Neural cell (in vitro differentiated cells): Measurements from ENCODE around the gene GUCA1A. TPM values are rescaled to one million over a fixed set of nuclear protein-coding genes. Genes with fewer than 3 reads are reported as not detected.
"Not testable (repeated sequence)": the region's sequence is repeated elsewhere in the genome, so short reads cannot be mapped to it uniquely, and the experiment has no call there.

Experiments used
- H2AFZ ChIP-seq: fragments of 200-600, 300-800 bp; sonication (generic), shearing (Covaris generic); 2 replicates; pipeline ENCODE4 v1.6.0; 2014; ENCODE audit warnings: low read depth, mild to moderate bottlenecking, antibody characterized with exemption, low read length, moderate library complexity
- H3F3A ChIP-seq: fragments of 200-600 bp; shearing (Covaris generic); 2 replicates; pipeline ENCODE4 v1.6.1; 2016; ENCODE audit warnings: mild to moderate bottlenecking, moderate library complexity, mixed read lengths, antibody characterized with exemption, low read length; ENCODE audit not compliant: insufficient read depth, poor library complexity, severe bottlenecking
- H3K27ac ChIP-seq: fragments of 200-600, 300-800 bp; sonication (generic), shearing (Covaris generic); 2 replicates; pipeline ENCODE4 v1.5.1; 2014; ENCODE audit warnings: mild to moderate bottlenecking, low read length, moderate library complexity
- H3K27me3 ChIP-seq: fragments of 300-800, 200-600 bp; sonication (generic), shearing (Covaris generic); 2 replicates; pipeline ENCODE4 v1.6.0; 2014; ENCODE audit warnings: mild to moderate bottlenecking, low read depth, low read length, moderate library complexity; ENCODE audit not compliant: insufficient read depth
- H3K36me3 ChIP-seq: fragments of 300-800, 200-600 bp; sonication (generic), shearing (Covaris generic); 2 replicates; pipeline ENCODE4 v1.5.1; 2014; ENCODE audit warnings: mild to moderate bottlenecking, antibody characterized with exemption, low read length, moderate library complexity; ENCODE audit not compliant: insufficient read depth
- H3K4me2 ChIP-seq: fragments of 300-800, 200-600 bp; sonication (generic), shearing (Covaris generic); 2 replicates; pipeline ENCODE4 v1.6.0; 2014; ENCODE audit warnings: mild to moderate bottlenecking, low read length
- H3K4me3 ChIP-seq: fragments of 300-800, 200-600 bp; sonication (generic), shearing (Covaris generic); 2 replicates; pipeline ENCODE4 v1.5.1; 2014; ENCODE audit warnings: mild to moderate bottlenecking, low read length, moderate library complexity
- H3K79me2 ChIP-seq: fragments of 200-600 bp; shearing (Covaris generic); replicated peaks from 2 replicates; pipeline ENCODE4 v1.6.0; 2014; ENCODE audit warnings: mild to moderate bottlenecking, low read length, moderate library complexity; ENCODE audit not compliant: insufficient read depth
- H3K9ac ChIP-seq: fragments of 300-800, 200-600 bp; sonication (generic), shearing (Covaris generic); 2 replicates; pipeline ENCODE4 v1.6.1; 2016; ENCODE audit warnings: mild to moderate bottlenecking, low read length, mixed read lengths
- H3K9me2 ChIP-seq: fragments of 200-600 bp; shearing (Covaris generic); 2 replicates; pipeline ENCODE4 v1.6.1; 2016; ENCODE audit warnings: mild to moderate bottlenecking, low read length, mixed read lengths; ENCODE audit not compliant: insufficient read depth
- H3K9me3 ChIP-seq: fragments of 200-600, 300-800 bp; sonication (generic), shearing (Covaris generic); 2 replicates; pipeline ENCODE4 v1.6.1; 2016; ENCODE audit warnings: mild to moderate bottlenecking, mixed run types, low read length, moderate library complexity, mixed read lengths
- H4K20me1 ChIP-seq: fragments of 200-600 bp; shearing (Covaris generic); 2 replicates; pipeline ENCODE4 v1.6.1; 2016; ENCODE audit warnings: mild to moderate bottlenecking, mixed run types; ENCODE audit not compliant: insufficient read depth
- CTCF ChIP-seq: fragments of 450-650 bp; IDR thresholded peaks from 2 replicates; pipeline ENCODE4 v1.5.1; 2014; ENCODE audit warnings: antibody characterized with exemption, mild to moderate bottlenecking, moderate library complexity; ENCODE audit not compliant: poor library complexity, severe bottlenecking
- EP300 ChIP-seq: fragments of 450-650 bp; conservative IDR thresholded peaks from 2 replicates; pipeline ENCODE4 v1.6.1; 2014; ENCODE audit warnings: antibody characterized with exemption, mild to moderate bottlenecking, moderate library complexity; ENCODE audit not compliant: poor library complexity, severe bottlenecking
- EZH2 ChIP-seq: fragments of 200-600, 300-800 bp; shearing (Covaris generic), sonication (generic); IDR thresholded peaks from 2 replicates; pipeline ENCODE4 v1.6.1; 2014; ENCODE audit warnings: antibody characterized with exemption, low read length, borderline replicate concordance, mild to moderate bottlenecking; ENCODE audit not compliant: insufficient read depth, poor library complexity, severe bottlenecking
- MXI1 ChIP-seq: fragments of 450-650 bp; conservative IDR thresholded peaks from 2 replicates; pipeline ENCODE4 v1.6.1; 2014; ENCODE audit warnings: antibody characterized with exemption, mild to moderate bottlenecking; ENCODE audit not compliant: poor library complexity, severe bottlenecking
- POLR2AphosphoS5 ChIP-seq: IDR thresholded peaks from 2 replicates; pipeline ENCODE4 v1.6.1; 2012
- RAD21 ChIP-seq: fragments of 450-650 bp; conservative IDR thresholded peaks from 2 replicates; pipeline ENCODE4 v1.6.1; 2014; ENCODE audit warnings: antibody characterized with exemption, mild to moderate bottlenecking, moderate library complexity
- REST ChIP-seq: IDR thresholded peaks from 2 replicates; pipeline ENCODE4 v1.6.1; 2012; ENCODE audit warnings: borderline replicate concordance
- SMC3 ChIP-seq: fragments of 450-650 bp; conservative IDR thresholded peaks from 2 replicates; pipeline ENCODE4 v1.6.1; 2014; ENCODE audit warnings: antibody characterized with exemption, mild to moderate bottlenecking, moderate library complexity; ENCODE audit not compliant: poor library complexity
- TAF1 ChIP-seq: IDR thresholded peaks from 2 replicates; pipeline ENCODE4 v1.6.1; 2012; ENCODE audit warnings: low read depth
- polyA plus RNA-seq: library from polyadenylated mRNA; depleted of rRNA; stranded (reverse); fragments of >200 nt; gene quantifications from 2 replicates; pipeline ENCODE4 v1.2.3, GENCODE V29; 2014

GUCA1A gene
- polyA plus RNA-seq, 1 donor from 2014 or later: 0.78 TPM

GRCh38 chr6:42201382-42201781 lies 28.2 kb downstream of the GUCA1A start:
- Histone ChIP-seq H3K36me3 (no peaks in the 10 kb centered on the region), H3K4me3 (no peak overlapping the region), H3K9me3 (no peaks in the 10 kb centered on the region), H3K27me3 (no peaks in the 10 kb centered on the region), H3K9me2 (no peaks in the 10 kb centered on the region), H3K4me2 (no peak overlapping the region), H3K27ac (no peak overlapping the region), H2AFZ (no peak overlapping the region), H3K79me2 (no peaks in the 10 kb centered on the region), H3K9ac (no peak overlapping the region), H3F3A (no peaks in the 10 kb centered on the region), H4K20me1 (no peaks in the 10 kb centered on the region)
- TF ChIP-seq POLR2AphosphoS5 (no peak), SMC3 (no peak), RAD21 (no peak), EP300 (no peak), TAF1 (no peak), MXI1 (no peak), EZH2 (no peak), CTCF (no peak), REST (no peak)

GRCh38 chr6:42202131-42202915 lies 29.2 kb downstream of the GUCA1A start:
- not testable (repeated sequence) for H4K20me1 ChIP-seq, H3K9ac ChIP-seq, H3K4me2 ChIP-seq, H3F3A ChIP-seq, H2AFZ ChIP-seq, H3K4me3 ChIP-seq, H3K27ac ChIP-seq, H3K79me2 ChIP-seq, H3K9me3 ChIP-seq, H3K27me3 ChIP-seq, H3K36me3 ChIP-seq, H3K9me2 ChIP-seq

- no peaks in the 10 kb centered on the region for H3K9me3 ChIP-seq
- H3K27me3 ChIP-seq: no peaks in the 10 kb centered on the region
- H4K20me1 ChIP-seq: no peaks in the 10 kb centered on the region
- H3K4me3 ChIP-seq: no peak overlapping the region
- no peak overlapping the region for H3K9ac ChIP-seq
- no peaks in the 10 kb centered on the region for H3K36me3 ChIP-seq
- H3K9me2 ChIP-seq: no peaks in the 10 kb centered on the region
- H2AFZ ChIP-seq: no peak overlapping the region
- TF ChIP-seq SMC3: no peak
- no peaks in the 10 kb centered on the region for H3F3A ChIP-seq
- no peak overlapping the region for H3K27ac ChIP-seq
- no peaks in the 10 kb centered on the region for H3K79me2 ChIP-seq
- no peak overlapping the region for H3K4me2 ChIP-seq
Measured at GRCh38 chr6:42203183-42203582, 30.0 kb downstream of the GUCA1A start.
